Psoas muscle (tissue), 8 donors: ENCODE measurements around the gene KAT2B. TPM values are rescaled to one million over a fixed set of nuclear protein-coding genes. Genes with fewer than 3 reads are reported as not detected.

Experiments used
- ATAC-seq, 4 donors: fragments of 200-7000 bp; cut with Tn5 transposase; one replicate each; pipeline ENCODE4 v1.9.1; 2020; ENCODE audit warnings: moderate library complexity in 3 of 4, mild to moderate bottlenecking in 2 of 4
- DNase-seq, 2 donors: peaks; one replicate each; pipeline ENCODE4 v3.0.0-alpha.2; 2020
- H3K27ac ChIP-seq: fragments of 200-600 bp; one replicate; pipeline ENCODE4 v1.8.0; 2022
- H3K27me3 ChIP-seq, 3 donors: fragments of 200-600 bp in 1 of 3; one replicate each; pipeline versions ENCODE4 v1.6.1 to v1.8.0; 2013 to 2022; ENCODE audit warnings: low read length in 2 of 3, mild to moderate bottlenecking in 2 of 3, moderate library complexity in 1 of 3; ENCODE audit not compliant: insufficient read depth in 3 of 3
- H3K36me3 ChIP-seq, 2 donors: fragments of 200-600 bp in 1 of 2; one replicate each; pipeline versions ENCODE4 v1.6.1 to v1.8.0; 2013 to 2022; ENCODE audit warnings: low read depth in 1 of 2, mild to moderate bottlenecking in 1 of 2, moderate library complexity in 1 of 2; ENCODE audit not compliant: insufficient read depth in 1 of 2
- H3K4me1 ChIP-seq: fragments of 200-600 bp; one replicate; pipeline ENCODE4 v1.8.0; 2022
- H3K4me3 ChIP-seq: fragments of 200-600 bp; one replicate; pipeline ENCODE4 v1.8.0; 2022; ENCODE audit warnings: mild to moderate bottlenecking
- H3K9me3 ChIP-seq: fragments of 200-600 bp; one replicate; pipeline ENCODE4 v1.8.0; 2022
- CTCF ChIP-seq: fragments of 200-600 bp; IDR thresholded peaks from one replicate; pipeline ENCODE4 v1.8.0; 2022; ENCODE audit warnings: antibody characterized with exemption
- WGBS, 3 donors: extraction: QIAGEN DNeasy Blood & Tissue Kit; methylation state at CpG; one replicate each; pipeline versions ENCODE4 v1.1.6 to v1.1.7; 2013; 5-methylcytosine and 5-hydroxymethylcytosine counted together
- intact Hi-C, 2 donors: fragments of 100-400 bp; cut with DNase I; formaldehyde crosslinking; loops; one replicate each; pipeline versions ENCODE4 v1.11.0 to v1.14.2; 2022
- polyA plus RNA-seq, 3 donors: library from polyadenylated mRNA; stranded (reverse); fragments of 200-250 nt; gene quantifications; one replicate each; pipeline ENCODE4 v1.2.3, GENCODE V29; 2013
- total RNA-seq, 4 donors: library from RNA; stranded (reverse); fragmentation: NEBNext Ultra II Directional in 2 of 4; extraction: Animal tissue kit (Norgen Biotek cat#: 25700) in 2 of 4; gene quantifications; one replicate each; pipeline versions ENCODE4 v1.2.1 to v1.2.4, GENCODE V29; 2021 to 2023
- donor health status: healthy with polysubstance abuse.
- donor health status: DM: no; HTN: no; CAD: no; lungs with moderate emphysema.
- donor health status: Bipolar disorder and iron deficiency.
- donor health status: healthy.
- donor health status: DM: yes; HTN: yes; CAD: no.
- donor health status: DM: no; HTN: no; CAD: no.
- donor health status: DM: no; HTN: no; CAD: no.
- donor health status: DM: yes; HTN: yes; CAD: no.

Gene KAT2B
- total and polyA plus RNA-seq, 7 donors = 10.8 to 62.2 (median 28.3) TPM

- no peaks in the 10 kb centered on the region for H3K27me3 ChIP-seq
- ATAC-seq (peak in 1 of 4 donors; percentile 49), DNase-seq (no peak)
- H3K36me3 ChIP-seq = peaks cover 0 to 16% of the 10 kb centered on the region in 2 donors
- intact Hi-C loops = no loop called here
- H3K4me1 ChIP-seq = peaks cover 10% of the 10 kb centered on the region
- H3K27ac ChIP-seq = no peak overlapping the region
- no peak for TF ChIP-seq CTCF
- no peaks in the 10 kb centered on the region for H3K9me3 ChIP-seq
- H3K4me3 ChIP-seq = no peak overlapping the region
- WGBS, 3 donors = 8 to 32% (median 21%) methylated on average over 1 of the region's 1 CpG
Measured at GRCh38 chr3:20097015-20097414, 56.8 kb downstream of the KAT2B start.

- intact Hi-C loops = no loop called here
- WGBS, 3 donors = 57 to 75% (median 69%) methylated on average over 6 of the region's 6 CpGs
- no peak for ATAC-seq
- TF ChIP-seq CTCF = no peak
- Histone ChIP-seq H3K36me3 (peaks cover 0 to 26% of the 10 kb centered on the region in 2 donors), H3K9me3 (no peaks in the 10 kb centered on the region), H3K4me3 (no peak overlapping the region), H3K27ac (no peak overlapping the region), H3K4me1 (peaks cover 10% of the 10 kb centered on the region), H3K27me3 (no peaks in the 10 kb centered on the region)
- DNase-seq = no peak
Measured at GRCh38 chr3:20099060-20099459, 58.8 kb downstream of the KAT2B start.

GRCh38 chr3:20100151-20100550 lies 59.9 kb downstream of the KAT2B start:
- no peaks in the 10 kb centered on the region for H3K9me3 ChIP-seq
- 62 to 81% (median 68%) methylated on average over 1 of the region's 1 CpG for WGBS, 3 donors
- ATAC-seq (no peak), DNase-seq (no peak)
- H3K27me3 ChIP-seq = no peaks in the 10 kb centered on the region
- H3K4me3 ChIP-seq = no peak overlapping the region
- intact Hi-C loops = no loop called here
- H3K4me1 ChIP-seq = peaks cover 10% of the 10 kb centered on the region
- TF ChIP-seq CTCF = no peak
- peaks cover 0 to 23% of the 10 kb centered on the region in 2 donors for H3K36me3 ChIP-seq
- H3K27ac ChIP-seq = no peak overlapping the region

- intact Hi-C loops = no loop called here
- H3K27me3 ChIP-seq = no peaks in the 10 kb centered on the region
- no peaks in the 10 kb centered on the region for H3K9me3 ChIP-seq
- H3K4me1 ChIP-seq = peaks cover 7% of the 10 kb centered on the region
- H3K27ac ChIP-seq = no peak overlapping the region
- no peak overlapping the region for H3K4me3 ChIP-seq
- 69 to 83% (median 71%) methylated on average over 5 of the region's 5 CpGs for WGBS, 3 donors
- TF ChIP-seq CTCF = no peak
- DNase-seq (no peak), ATAC-seq (no peak)
- H3K36me3 ChIP-seq = peaks cover 0 to 19% of the 10 kb centered on the region in 2 donors
Measured at GRCh38 chr3:20101041-20101440, 60.8 kb downstream of the KAT2B start.

- no peak for ATAC-seq
- intact Hi-C loops = no loop called here
- Histone ChIP-seq H3K27ac (no peak overlapping the region), H3K4me3 (no peak overlapping the region), H3K9me3 (no peaks in the 10 kb centered on the region), H3K36me3 (peaks cover 0 to 19% of the 10 kb centered on the region in 2 donors), H3K27me3 (no peaks in the 10 kb centered on the region), H3K4me1 (no peaks in the 10 kb centered on the region)
- TF ChIP-seq CTCF = no peak
- no peak for DNase-seq
- WGBS, 3 donors = 93 to 100% (median 98%) methylated on average over 1 of the region's 1 CpG
Measured at GRCh38 chr3:20103731-20104130, 63.5 kb downstream of the KAT2B start.
